Vagina (tissue), 2 donors: Measurements from ENCODE around the gene NFS1. TPM values are rescaled to one million over a fixed set of nuclear protein-coding genes. Genes with fewer than 3 reads are reported as not detected.
"Not testable (repeated sequence)": the region's sequence is repeated elsewhere in the genome, so short reads cannot be mapped to it uniquely, and the experiment has no call there.

Experiments used
- DNase-seq, 2 donors: peaks; one replicate each; pipeline ENCODE4 v3.0.0-alpha.2; 2017; ENCODE audit errors: extremely low spot score in 2 of 2
- H3K27ac ChIP-seq: fragments of 200-600 bp; sonication (generic); one replicate; pipeline ENCODE4 v1.5.1; 2019
- H3K27me3 ChIP-seq: fragments of 200-600 bp; sonication (generic); one replicate; pipeline ENCODE4 v1.5.1; 2019
- H3K36me3 ChIP-seq, 2 donors: fragments of 200-600 bp; sonication (generic); one replicate each; pipeline ENCODE4 v1.5.1; 2017 to 2019
- H3K4me1 ChIP-seq: fragments of 200-600 bp; sonication (generic); one replicate; pipeline ENCODE4 v1.5.1; 2019
- H3K4me3 ChIP-seq, 2 donors: fragments of 200-600 bp; sonication (generic); 1 replicate in 1 of 2; 2 replicates in 1 of 2; pipeline ENCODE4 v1.5.1; 2016 to 2019
- H3K9me3 ChIP-seq: fragments of 200-600 bp; sonication (generic); one replicate; pipeline ENCODE4 v1.5.1; 2019
- POLR2A ChIP-seq, 2 donors: fragments of 450-650 bp; IDR thresholded peaks; one replicate each; pipeline ENCODE4 v1.6.1; 2017; ENCODE audit warnings: antibody characterized with exemption in 2 of 2, mild to moderate bottlenecking in 2 of 2, moderate library complexity in 2 of 2
- POLR2AphosphoS5 ChIP-seq, 2 donors: sonication (generic); formaldehyde crosslinking; IDR thresholded peaks; one replicate each; pipeline ENCODE4 v1.9.0; 2017; ENCODE audit warnings: antibody characterized with exemption in 2 of 2, mild to moderate bottlenecking in 2 of 2, low read depth in 1 of 2; ENCODE audit not compliant: insufficient read depth in 1 of 2
- intact Hi-C: fragments of 100-400 bp; cut with DNase I; formaldehyde crosslinking; loops from one replicate; pipeline ENCODE4 v1.15.1; 2023
- total RNA-seq: library from RNA; depleted of rRNA; stranded (reverse); fragments of >200 nt; gene quantifications from one replicate; pipeline ENCODE4 v1.2.3, GENCODE V29; 2016
- TF ChIP-seq, protein P1 (sequence below), 3 experiments: fragments of 450-650 bp in 2 of 3; fragments of 200-600 bp in 1 of 3; sonication (generic) in 1 of 3; IDR thresholded peaks; one replicate each; pipeline ENCODE4 v1.5.1; 2017 to 2019; ENCODE audit warnings: antibody characterized with exemption in 3 of 3, mild to moderate bottlenecking in 2 of 3, moderate library complexity in 2 of 3

NFS1 gene
- total RNA-seq, 1 donor from 2014 or later, result 15.2 TPM

DNA sequence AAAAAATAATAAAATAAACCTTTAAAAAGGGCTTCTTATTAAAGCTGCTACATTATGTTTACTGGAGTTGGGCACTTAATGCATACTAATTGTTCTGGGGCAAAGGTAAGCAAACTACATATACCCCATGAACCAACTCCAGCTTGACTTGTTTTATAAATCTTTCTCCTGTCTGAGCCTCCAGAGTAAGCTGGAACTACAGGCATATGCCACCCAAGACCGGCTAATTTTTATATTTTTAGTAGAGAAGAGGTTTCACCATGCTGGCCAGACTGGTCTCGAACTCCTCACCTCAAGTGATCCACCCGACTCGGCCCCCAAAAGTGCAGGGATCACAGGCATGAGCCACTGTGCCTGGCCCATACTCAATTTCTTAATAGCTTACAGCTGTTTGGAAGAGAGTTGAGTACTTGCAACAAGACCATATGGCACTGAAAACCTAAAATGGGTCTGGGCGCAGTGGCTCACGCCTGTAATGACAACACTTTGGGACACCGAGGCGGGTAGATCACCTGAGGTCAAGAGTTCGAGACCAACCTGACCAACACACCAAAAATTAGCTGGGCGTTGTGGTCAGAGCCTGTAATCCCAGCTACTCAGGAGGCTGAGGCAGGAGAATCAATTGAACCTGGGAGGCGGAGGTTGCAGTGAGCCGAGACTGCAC, 20.0 kb upstream of the NFS1 start:
- Histone ChIP-seq H3K27me3 (no peaks in the 10 kb centered on the region), H3K4me1 (peaks cover 41% of the 10 kb centered on the region), H3K4me3 (no peak overlapping the region), H3K36me3 (peaks cover 9 to 97% of the 10 kb centered on the region in 2 donors), H3K9me3 (no peaks in the 10 kb centered on the region), H3K27ac (no peak overlapping the region)
- DNase-seq, result no peak
- TF ChIP-seq POLR2AphosphoS5 (IDR thresholded peaks at IDR 0.05; ENCODE audit: insufficient read depth in 1 of 2, low read depth in 1 of 2) (no peak), POLR2A (IDR thresholded peaks at IDR 0.05) (no peak)
- intact Hi-C loops, result no loop called here

DNA sequence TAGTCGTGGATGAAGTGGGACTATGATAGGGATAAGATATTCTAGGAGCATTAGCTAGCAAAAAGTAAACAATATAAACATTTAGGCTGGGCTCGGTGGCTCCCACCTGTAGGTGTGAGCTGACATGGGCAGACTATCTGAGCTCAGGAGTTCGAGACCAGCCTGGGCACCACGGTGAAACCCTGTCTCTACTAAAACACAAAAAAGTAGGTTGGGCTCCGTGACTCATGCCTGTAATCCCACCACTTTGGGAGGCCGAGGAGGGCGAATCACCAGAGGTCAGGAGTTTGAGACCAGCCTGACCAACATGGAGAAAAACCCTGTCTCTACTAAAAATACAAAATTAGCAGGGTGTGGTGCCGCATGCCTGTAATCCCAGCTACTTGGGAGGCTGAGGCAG, 19.2 kb upstream of the NFS1 start:
- DNase-seq, intact Hi-C loops, H3K27ac ChIP-seq, H3K4me3 ChIP-seq, H3K9me3 ChIP-seq, H3K27me3 ChIP-seq: not testable (repeated sequence)
- Histone ChIP-seq H3K36me3 (peaks cover 7 to 97% of the 10 kb centered on the region in 2 donors), H3K4me1 (peaks cover 40% of the 10 kb centered on the region)

DNA sequence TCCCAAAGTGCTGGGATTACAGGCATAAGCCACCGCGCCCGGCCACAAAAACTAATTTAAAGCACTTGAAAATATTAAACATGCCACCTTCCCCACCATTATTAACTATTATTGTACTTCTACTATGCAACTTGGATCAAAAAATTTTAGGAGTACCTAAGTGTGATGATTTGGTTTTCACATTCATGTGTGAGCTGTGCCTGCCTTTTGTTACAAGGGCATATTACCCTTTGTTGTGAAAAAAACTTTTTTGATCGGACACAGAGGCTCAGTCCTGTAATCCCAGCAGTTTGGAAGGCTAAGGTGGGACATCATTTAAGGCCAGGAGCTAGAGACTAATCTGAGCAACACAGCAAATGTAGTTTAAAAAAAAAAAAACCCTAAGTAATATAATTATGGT, 17.2 kb upstream of the NFS1 start:
- Histone ChIP-seq H3K4me3 (no peak overlapping the region), H3K36me3 (peaks cover 5 to 99% of the 10 kb centered on the region in 2 donors), H3K4me1 (peaks cover 30% of the 10 kb centered on the region), H3K27me3 (no peaks in the 10 kb centered on the region), H3K27ac (no peak overlapping the region), H3K9me3 (no peaks in the 10 kb centered on the region)
- intact Hi-C loops, result no loop called here
- TF ChIP-seq POLR2A (IDR thresholded peaks at IDR 0.05) (no peak), POLR2AphosphoS5 (IDR thresholded peaks at IDR 0.05; ENCODE audit: insufficient read depth in 1 of 2, low read depth in 1 of 2) (no peak)
- TF ChIP-seq, protein P1, sequence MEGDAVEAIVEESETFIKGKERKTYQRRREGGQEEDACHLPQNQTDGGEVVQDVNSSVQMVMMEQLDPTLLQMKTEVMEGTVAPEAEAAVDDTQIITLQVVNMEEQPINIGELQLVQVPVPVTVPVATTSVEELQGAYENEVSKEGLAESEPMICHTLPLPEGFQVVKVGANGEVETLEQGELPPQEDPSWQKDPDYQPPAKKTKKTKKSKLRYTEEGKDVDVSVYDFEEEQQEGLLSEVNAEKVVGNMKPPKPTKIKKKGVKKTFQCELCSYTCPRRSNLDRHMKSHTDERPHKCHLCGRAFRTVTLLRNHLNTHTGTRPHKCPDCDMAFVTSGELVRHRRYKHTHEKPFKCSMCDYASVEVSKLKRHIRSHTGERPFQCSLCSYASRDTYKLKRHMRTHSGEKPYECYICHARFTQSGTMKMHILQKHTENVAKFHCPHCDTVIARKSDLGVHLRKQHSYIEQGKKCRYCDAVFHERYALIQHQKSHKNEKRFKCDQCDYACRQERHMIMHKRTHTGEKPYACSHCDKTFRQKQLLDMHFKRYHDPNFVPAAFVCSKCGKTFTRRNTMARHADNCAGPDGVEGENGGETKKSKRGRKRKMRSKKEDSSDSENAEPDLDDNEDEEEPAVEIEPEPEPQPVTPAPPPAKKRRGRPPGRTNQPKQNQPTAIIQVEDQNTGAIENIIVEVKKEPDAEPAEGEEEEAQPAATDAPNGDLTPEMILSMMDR (IDR thresholded peaks at IDR 0.05), result no peak
- DNase-seq, result no peak

DNA sequence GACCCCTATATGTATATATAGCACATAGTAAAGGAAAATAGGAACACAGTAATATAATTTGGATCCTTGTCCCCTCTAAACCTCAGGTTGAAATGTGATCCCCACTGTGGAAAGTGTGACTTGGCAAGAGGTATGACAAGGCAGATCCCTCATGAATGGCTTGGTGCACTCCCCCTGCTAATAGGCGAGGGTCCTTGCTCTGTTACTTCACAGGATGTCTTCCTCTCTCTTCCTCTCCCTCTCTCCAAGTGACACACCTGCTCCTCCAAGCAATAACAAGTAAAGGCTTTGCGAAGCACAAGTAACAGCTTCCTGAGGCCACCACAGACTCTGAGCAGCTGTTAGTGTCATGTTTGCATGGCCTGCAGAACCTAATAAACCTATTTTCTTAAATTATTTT, 16.5 kb upstream of the NFS1 start:
- Histone ChIP-seq H3K27ac (no peak overlapping the region), H3K9me3 (no peaks in the 10 kb centered on the region), H3K4me1 (peaks cover 33% of the 10 kb centered on the region), H3K36me3 (peaks cover 5 to 99% of the 10 kb centered on the region in 2 donors), H3K4me3 (no peak overlapping the region), H3K27me3 (no peaks in the 10 kb centered on the region)
- intact Hi-C loops, result no loop called here
- no peak for DNase-seq
- TF ChIP-seq POLR2A (IDR thresholded peaks at IDR 0.05) (no peak), POLR2AphosphoS5 (IDR thresholded peaks at IDR 0.05; ENCODE audit: insufficient read depth in 1 of 2, low read depth in 1 of 2) (no peak)
- TF ChIP-seq, protein P1 (IDR thresholded peaks at IDR 0.05), result no peak

DNA sequence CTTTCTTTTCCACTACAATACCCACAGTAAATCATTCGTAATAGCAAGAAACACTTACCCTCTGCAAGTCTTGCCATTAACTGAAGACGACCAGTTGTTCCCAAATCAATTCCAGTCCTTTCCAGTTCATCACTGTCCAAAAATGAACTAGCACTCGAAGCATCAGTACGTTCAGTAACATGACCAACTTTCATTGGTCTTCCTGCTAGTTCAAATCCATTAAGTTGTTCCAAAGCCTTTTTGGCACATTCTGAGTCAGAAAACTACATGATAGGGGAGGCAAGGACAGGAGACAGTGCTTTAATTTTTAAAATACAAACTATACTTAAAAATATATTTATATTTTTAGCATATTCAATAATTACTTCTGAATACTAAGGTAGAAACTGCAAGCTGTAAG, 15.0 kb upstream of the NFS1 start:
- no peaks in the 10 kb centered on the region for H3K27me3 ChIP-seq
- no peak overlapping the region for H3K27ac ChIP-seq
- no peaks in the 10 kb centered on the region for H3K9me3 ChIP-seq
- DNase-seq, result no peak
- intact Hi-C loops, result no loop called here
- H3K4me3 ChIP-seq, result no peak overlapping the region
- H3K4me1 ChIP-seq, result peaks cover 38% of the 10 kb centered on the region
- TF ChIP-seq, protein P1 (IDR thresholded peaks at IDR 0.05), result no peak
- TF ChIP-seq POLR2AphosphoS5 (IDR thresholded peaks at IDR 0.05; ENCODE audit: insufficient read depth in 1 of 2, low read depth in 1 of 2), result no peak
- TF ChIP-seq POLR2A (IDR thresholded peaks at IDR 0.05), result no peak
- peaks cover 5 to 97% of the 10 kb centered on the region in 2 donors for H3K36me3 ChIP-seq

DNA sequence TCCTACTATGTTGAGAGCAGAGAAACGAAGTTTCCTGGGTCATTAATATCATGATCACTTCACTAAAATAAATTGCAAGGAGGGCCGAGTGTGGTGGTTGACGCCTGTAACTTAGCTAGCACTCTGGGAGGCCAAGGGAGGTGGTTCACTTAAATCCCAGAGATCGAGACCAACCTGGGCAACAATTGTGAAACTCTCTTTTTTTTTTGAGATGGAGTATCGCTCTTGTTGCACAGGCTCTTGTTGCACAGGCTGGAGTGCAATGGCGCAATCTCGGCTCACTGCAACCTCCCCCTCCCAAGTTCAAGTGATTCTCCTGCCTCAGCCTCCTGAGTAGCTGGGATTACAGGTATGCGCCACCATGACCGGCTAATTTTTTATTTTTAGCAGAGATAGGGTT, 14.0 kb upstream of the NFS1 start:
- intact Hi-C loops, result not testable (repeated sequence)

More for the DNA sequence above, 14.0 kb upstream of the NFS1 start:
- H3K27ac ChIP-seq, H3K4me3 ChIP-seq, DNase-seq, H3K27me3 ChIP-seq, H3K9me3 ChIP-seq: not testable (repeated sequence)
- Histone ChIP-seq H3K4me1 (peaks cover 34% of the 10 kb centered on the region), H3K36me3 (peaks cover 5 to 98% of the 10 kb centered on the region in 2 donors)
